Thyroid gland (tissue), 4 donors: ENCODE results near the gene DGCR2.

Experiments used
- POLR2A ChIP-seq, 2 donors: fragments of 450-650 bp; IDR thresholded peaks; one replicate each; pipeline ENCODE4 v1.6.1; 2017; ENCODE audit warnings: antibody characterized with exemption in 2 of 2, mild to moderate bottlenecking in 2 of 2, moderate library complexity in 1 of 2
- TF ChIP-seq, protein P1 (sequence below), 6 experiments: fragments of 200-600 bp in 3 of 6; fragments of 450-650 bp in 3 of 6; sonication (generic) in 3 of 6; IDR thresholded peaks; one replicate each; pipeline ENCODE4 v1.5.1; 2016 to 2019; ENCODE audit warnings: antibody characterized with exemption in 6 of 6, mild to moderate bottlenecking in 2 of 6, inconsistent platforms in 1 of 6, moderate library complexity in 1 of 6

DNA sequence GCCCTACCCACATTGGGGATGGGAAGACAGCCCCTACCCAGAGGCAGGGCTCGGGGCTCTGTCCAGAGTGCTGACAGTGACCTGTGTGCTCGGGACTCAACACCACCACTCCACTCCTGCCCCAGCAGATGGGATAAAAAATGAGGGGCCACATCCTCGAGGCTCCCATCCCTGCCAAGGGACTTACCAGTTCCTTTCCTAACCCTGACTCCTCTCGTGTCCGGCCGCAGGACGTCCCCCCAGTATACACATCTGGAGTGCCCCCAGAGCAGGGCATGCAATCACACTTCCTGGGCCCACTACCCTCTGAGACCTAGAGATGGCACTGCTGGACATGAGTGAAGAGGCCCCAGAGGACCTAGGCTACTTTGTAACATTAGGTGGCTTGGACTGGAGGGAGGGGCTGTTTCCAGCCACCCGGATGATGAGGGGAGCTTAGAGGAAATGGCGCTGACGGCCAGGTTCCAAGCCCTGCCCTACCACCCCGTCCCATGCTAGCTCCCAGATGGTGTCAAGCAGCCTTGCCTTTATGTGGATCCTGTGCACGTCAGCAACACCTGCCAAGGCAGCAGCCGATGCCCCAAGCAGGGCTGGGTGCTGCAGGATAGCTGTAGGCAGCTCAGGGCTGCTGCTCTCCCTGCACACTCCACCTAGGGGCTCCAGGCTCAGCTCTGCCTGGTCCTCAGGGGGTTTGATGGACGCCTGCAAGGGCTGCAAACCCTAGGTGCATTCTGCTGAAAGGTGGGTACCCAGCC, 86.6 kb downstream of the DGCR2 start:
- TF ChIP-seq, protein P1, sequence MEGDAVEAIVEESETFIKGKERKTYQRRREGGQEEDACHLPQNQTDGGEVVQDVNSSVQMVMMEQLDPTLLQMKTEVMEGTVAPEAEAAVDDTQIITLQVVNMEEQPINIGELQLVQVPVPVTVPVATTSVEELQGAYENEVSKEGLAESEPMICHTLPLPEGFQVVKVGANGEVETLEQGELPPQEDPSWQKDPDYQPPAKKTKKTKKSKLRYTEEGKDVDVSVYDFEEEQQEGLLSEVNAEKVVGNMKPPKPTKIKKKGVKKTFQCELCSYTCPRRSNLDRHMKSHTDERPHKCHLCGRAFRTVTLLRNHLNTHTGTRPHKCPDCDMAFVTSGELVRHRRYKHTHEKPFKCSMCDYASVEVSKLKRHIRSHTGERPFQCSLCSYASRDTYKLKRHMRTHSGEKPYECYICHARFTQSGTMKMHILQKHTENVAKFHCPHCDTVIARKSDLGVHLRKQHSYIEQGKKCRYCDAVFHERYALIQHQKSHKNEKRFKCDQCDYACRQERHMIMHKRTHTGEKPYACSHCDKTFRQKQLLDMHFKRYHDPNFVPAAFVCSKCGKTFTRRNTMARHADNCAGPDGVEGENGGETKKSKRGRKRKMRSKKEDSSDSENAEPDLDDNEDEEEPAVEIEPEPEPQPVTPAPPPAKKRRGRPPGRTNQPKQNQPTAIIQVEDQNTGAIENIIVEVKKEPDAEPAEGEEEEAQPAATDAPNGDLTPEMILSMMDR (IDR thresholded peaks at IDR 0.05), result peak in 3 of 6 experiments; percentile 20 to 33 (median 33)
- TF ChIP-seq POLR2A (IDR thresholded peaks at IDR 0.05), result no peak
